AG09309 (cell line): ENCODE data around the gene TPI1.

Source experiments
- DNase-seq: peaks from one replicate; pipeline ENCODE4 v3.0.0-alpha.2; 2010; ENCODE audit warnings: low read depth
- H3K4me3 ChIP-seq: 2 replicates; pipeline ENCODE4 v1.5.1; 2011; ENCODE audit warnings: mild to moderate bottlenecking, low read depth, low read length, moderate library complexity; ENCODE audit not compliant: control insufficient read depth
- CTCF ChIP-seq: IDR thresholded peaks from 2 replicates; pipeline ENCODE4 v1.5.1; 2011; ENCODE audit warnings: mild to moderate bottlenecking, low read depth, low read length, inconsistent platforms; ENCODE audit not compliant: insufficient read depth, control insufficient read depth; ENCODE audit errors: missing control alignments

Gene TPI1

GRCh38 chr12:6867413-6868210 is at the start of gene TPI1:
Gene TPI1 (plus strand): TSS chr12:6867531. CDS start chr12:6867567, 36 bp downstream.
- no peak for DNase-seq
- H3K4me3 ChIP-seq: peak within 1 kb of the TSS; percentile 53
- no peak for TF ChIP-seq CTCF

DNA sequence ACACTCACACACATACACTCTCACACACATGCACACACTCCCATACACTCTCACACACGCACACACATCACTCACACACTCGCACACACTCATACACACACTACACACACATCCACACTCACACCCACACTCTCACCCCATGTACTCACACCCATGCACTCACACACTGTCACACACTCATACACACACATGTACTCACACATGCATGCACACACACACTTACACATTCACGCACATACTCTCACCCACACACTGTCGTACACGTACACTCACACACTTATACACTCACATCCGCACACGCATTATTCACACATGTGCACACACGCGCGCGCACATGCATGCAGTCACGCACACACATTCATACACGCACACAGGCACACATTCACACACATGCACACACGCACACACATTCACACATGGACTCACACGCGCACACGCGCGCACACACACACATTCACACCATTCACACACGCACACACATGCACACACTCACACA is 49.6 kb upstream of the TPI1 start:
- TF ChIP-seq CTCF: no peak
- no peak overlapping the region for H3K4me3 ChIP-seq
- no peak for DNase-seq

DNA sequence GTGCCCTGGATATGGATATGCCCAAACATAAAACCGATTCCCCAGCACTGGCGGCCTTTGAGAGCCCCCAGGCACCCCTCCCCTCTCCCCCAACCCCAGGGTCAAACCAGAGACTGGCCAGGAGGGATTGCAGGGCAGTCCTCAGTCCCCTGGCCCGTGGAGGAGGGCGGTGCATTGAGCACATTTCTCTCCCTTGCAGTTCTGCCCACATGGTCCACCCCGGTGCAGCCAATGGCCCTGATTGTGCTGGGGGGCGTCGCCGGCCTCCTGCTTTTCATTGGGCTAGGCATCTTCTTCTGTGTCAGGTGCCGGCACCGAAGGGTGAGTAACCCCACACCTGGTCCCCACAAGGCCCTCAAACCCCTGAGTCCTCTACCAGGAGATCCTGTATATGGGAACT is 49.1 kb upstream of the TPI1 start:
- TF ChIP-seq CTCF: no peak
- H3K4me3 ChIP-seq: no peak overlapping the region
- no peak for DNase-seq

- no peak for DNase-seq
- H3K4me3 ChIP-seq: no peak overlapping the region
- no peak for TF ChIP-seq CTCF
These were observed 48.7 kb upstream of the TPI1 start for GRCh38 chr12:6818645-6819044.

DNA sequence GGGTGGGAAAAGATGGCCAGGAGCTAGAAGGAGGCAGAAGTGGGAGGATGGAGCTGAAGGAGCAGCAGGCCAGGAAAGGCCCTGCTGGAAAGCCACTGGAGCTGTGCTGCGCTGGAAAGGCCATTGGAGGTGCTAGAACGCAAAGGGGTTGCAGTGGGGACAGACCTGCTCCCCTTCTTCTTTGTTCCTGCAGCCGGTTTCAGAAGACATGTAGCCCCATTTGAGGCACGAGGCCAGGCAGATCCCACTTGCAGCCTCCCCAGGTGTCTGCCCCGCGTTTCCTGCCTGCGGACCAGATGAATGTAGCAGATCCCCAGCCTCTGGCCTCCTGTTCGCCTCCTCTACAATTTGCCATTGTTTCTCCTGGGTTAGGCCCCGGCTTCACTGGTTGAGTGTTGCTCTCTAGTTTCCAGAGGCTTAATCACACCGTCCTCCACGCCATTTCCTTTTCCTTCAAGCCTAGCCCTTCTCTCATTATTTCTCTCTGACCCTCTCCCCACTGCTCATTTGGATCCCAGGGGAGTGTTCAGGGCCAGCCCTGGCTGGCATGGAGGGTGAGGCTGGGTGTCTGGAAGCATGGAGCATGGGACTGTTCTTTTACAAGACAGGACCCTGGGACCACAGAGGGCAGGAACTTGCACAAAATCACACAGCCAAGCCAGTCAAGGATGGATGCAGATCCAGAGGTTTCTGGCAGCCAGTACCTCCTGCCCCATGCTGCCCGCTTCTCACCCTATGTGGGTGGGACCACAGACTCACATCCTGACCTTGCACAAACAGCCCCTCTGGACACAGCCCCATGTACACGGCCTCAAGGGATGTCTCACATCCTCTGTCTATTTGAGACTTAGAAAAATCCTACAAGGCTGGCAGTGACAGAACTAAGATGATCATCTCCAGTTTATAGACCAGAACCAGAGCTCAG is 48.0 kb upstream of the TPI1 start:
- no peak for DNase-seq
- H3K4me3 ChIP-seq: no peak overlapping the region
- TF ChIP-seq CTCF: no peak

DNA sequence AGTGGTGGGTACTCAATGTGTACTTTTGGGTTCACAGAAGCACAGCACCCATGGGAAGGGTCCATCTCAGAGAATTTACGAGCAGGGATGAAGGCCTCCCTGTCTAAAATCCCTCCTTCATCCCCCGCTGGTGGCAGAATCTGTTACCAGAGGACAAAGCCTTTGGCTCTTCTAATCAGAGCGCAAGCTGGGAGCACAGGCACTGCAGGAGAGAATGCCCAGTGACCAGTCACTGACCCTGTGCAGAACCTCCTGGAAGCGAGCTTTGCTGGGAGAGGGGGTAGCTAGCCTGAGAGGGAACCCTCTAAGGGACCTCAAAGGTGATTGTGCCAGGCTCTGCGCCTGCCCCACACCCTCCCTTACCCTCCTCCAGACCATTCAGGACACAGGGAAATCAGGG is 47.2 kb upstream of the TPI1 start:
- no peak overlapping the region for H3K4me3 ChIP-seq
- no peak for TF ChIP-seq CTCF
- no peak for DNase-seq
